Measurements from ENCODE around the gene LMOD1.
"Not testable (repeated sequence)": the region's sequence is repeated elsewhere in the genome, so short reads cannot be mapped to it uniquely, and the experiment has no call there.

The LMOD1 gene

GRCh38 chr1:201964261-201964660 is 17.9 kb upstream of the LMOD1 start:
- Histone ChIP-seq H3K9me3 (ENCODE audit: insufficient read depth, low read depth, low read length) (no peaks in the 10 kb centered on the region), H3K79me2 (ENCODE audit: control insufficient read depth, insufficient read depth, low read length, poor library complexity) (peaks cover 2% of the 10 kb centered on the region), H3K23ac (ENCODE audit: low read length) (no peak overlapping the region), H3K4me2 (ENCODE audit: low read length) (no peak overlapping the region), H2BK5ac (ENCODE audit: low read depth, low read length, poor library complexity) (no peak overlapping the region), H3K9ac (ENCODE audit: low read length) (no peak overlapping the region), H4K91ac (ENCODE audit: low read depth, low read length) (no peak overlapping the region), H3K27ac (ENCODE audit: low read depth, low read length) (no peak overlapping the region), H3K36me3 (ENCODE audit: control insufficient read depth in 1 of 2, insufficient read depth in 2 of 2, low read length in 2 of 2) (peaks cover 41 to 54% of the 10 kb centered on the region in 2 experiments), H3K79me1 (ENCODE audit: low read length) (no peaks in the 10 kb centered on the region), H3K4ac (ENCODE audit: low read depth, low read length) (no peak overlapping the region), H4K12ac (ENCODE audit: low read depth, low read length) (no peak overlapping the region), H4K8ac (ENCODE audit: low read depth, low read length) (no peak overlapping the region), H2AFZ (ENCODE audit: insufficient read depth, low read length, poor library complexity) (no peak overlapping the region), H2BK120ac (ENCODE audit: insufficient read depth, low read length, poor library complexity) (no peak overlapping the region), H2AK5ac (ENCODE audit: low read length) (no peak overlapping the region), H3K27me3 (ENCODE audit: insufficient read depth, low read length) (no peaks in the 10 kb centered on the region), H2BK12ac (ENCODE audit: low read length) (no peak overlapping the region), H3K14ac (ENCODE audit: low read length) (no peak overlapping the region), H3K4me1 (ENCODE audit: control insufficient read depth in 1 of 2, insufficient read depth in 2 of 2, low read length in 2 of 2) (no peaks in the 10 kb centered on the region), H3K4me3 (ENCODE audit: low read depth, low read length) (no peak overlapping the region), H3K18ac (ENCODE audit: low read length) (no peak overlapping the region)
- WGBS (ENCODE audit: extremely low coverage, insufficient coverage, insufficient read length), result no CpG with 5 or more reads among the region's 1 CpG
- peak in 1 of 2 donors; percentile 37 for DNase-seq

- H3K4me1 ChIP-seq (ENCODE audit: control insufficient read depth in 1 of 2, insufficient read depth in 2 of 2, low read length in 2 of 2); H3K14ac ChIP-seq (ENCODE audit: low read length); H3K18ac ChIP-seq (ENCODE audit: low read length); H2BK12ac ChIP-seq (ENCODE audit: low read length); H3K27ac ChIP-seq (ENCODE audit: low read depth, low read length); H3K4ac ChIP-seq (ENCODE audit: low read depth, low read length); DNase-seq; H4K12ac ChIP-seq (ENCODE audit: low read depth, low read length); H3K23ac ChIP-seq (ENCODE audit: low read length); H4K91ac ChIP-seq (ENCODE audit: low read depth, low read length); H3K4me3 ChIP-seq (ENCODE audit: low read depth, low read length); H3K9ac ChIP-seq (ENCODE audit: low read length); H3K27me3 ChIP-seq (ENCODE audit: insufficient read depth, low read length); H3K4me2 ChIP-seq (ENCODE audit: low read length); H2AK5ac ChIP-seq (ENCODE audit: low read length); H2BK5ac ChIP-seq (ENCODE audit: low read depth, low read length, poor library complexity); H2AFZ ChIP-seq (ENCODE audit: insufficient read depth, low read length, poor library complexity); H2BK120ac ChIP-seq (ENCODE audit: insufficient read depth, low read length, poor library complexity); H3K79me2 ChIP-seq (ENCODE audit: control insufficient read depth, insufficient read depth, low read length, poor library complexity); H3K9me3 ChIP-seq (ENCODE audit: insufficient read depth, low read depth, low read length); H4K8ac ChIP-seq (ENCODE audit: low read depth, low read length); H3K79me1 ChIP-seq (ENCODE audit: low read length): not testable (repeated sequence)
- H3K36me3 ChIP-seq (ENCODE audit: control insufficient read depth in 1 of 2, insufficient read depth in 2 of 2, low read length in 2 of 2), result peaks cover 40 to 56% of the 10 kb centered on the region in 2 experiments
- no CpG with 5 or more reads among the region's 10 CpGs for WGBS (ENCODE audit: extremely low coverage, insufficient coverage, insufficient read length)
These were observed 16.0 kb upstream of the LMOD1 start for GRCh38 chr1:201962382-201962781.

- Histone ChIP-seq H3K9me3 (ENCODE audit: insufficient read depth, low read depth, low read length) (no peaks in the 10 kb centered on the region), H2BK12ac (ENCODE audit: low read length) (no peak overlapping the region), H3K4ac (ENCODE audit: low read depth, low read length) (no peak overlapping the region), H3K27ac (ENCODE audit: low read depth, low read length) (no peak overlapping the region), H3K79me1 (ENCODE audit: low read length) (peaks cover 4% of the 10 kb centered on the region), H4K12ac (ENCODE audit: low read depth, low read length) (no peak overlapping the region), H3K4me3 (ENCODE audit: low read depth, low read length) (no peak overlapping the region), H3K23ac (ENCODE audit: low read length) (no peak overlapping the region), H3K36me3 (ENCODE audit: control insufficient read depth in 1 of 2, insufficient read depth in 2 of 2, low read length in 2 of 2) (peaks cover 33 to 38% of the 10 kb centered on the region in 2 experiments), H3K4me1 (ENCODE audit: control insufficient read depth in 1 of 2, insufficient read depth in 2 of 2, low read length in 2 of 2) (peaks cover 0 to 2% of the 10 kb centered on the region in 2 experiments), H2BK120ac (ENCODE audit: insufficient read depth, low read length, poor library complexity) (no peak overlapping the region), H3K14ac (ENCODE audit: low read length) (no peak overlapping the region), H3K27me3 (ENCODE audit: insufficient read depth, low read length) (no peaks in the 10 kb centered on the region), H4K91ac (ENCODE audit: low read depth, low read length) (no peak overlapping the region), H4K8ac (ENCODE audit: low read depth, low read length) (no peak overlapping the region), H3K18ac (ENCODE audit: low read length) (no peak overlapping the region), H2BK5ac (ENCODE audit: low read depth, low read length, poor library complexity) (no peak overlapping the region), H3K4me2 (ENCODE audit: low read length) (no peak overlapping the region), H2AK5ac (ENCODE audit: low read length) (no peak overlapping the region), H3K9ac (ENCODE audit: low read length) (no peak overlapping the region), H3K79me2 (ENCODE audit: control insufficient read depth, insufficient read depth, low read length, poor library complexity) (peaks cover 7% of the 10 kb centered on the region), H2AFZ (ENCODE audit: insufficient read depth, low read length, poor library complexity) (no peak overlapping the region)
- no CpG with 5 or more reads among the region's 5 CpGs for WGBS (ENCODE audit: extremely low coverage, insufficient coverage, insufficient read length)
- DNase-seq, result no peak
These were observed 12.0 kb upstream of the LMOD1 start for GRCh38 chr1:201958348-201958747.

GRCh38 chr1:201955729-201956143 is 9.4 kb upstream of the LMOD1 start:
- WGBS (ENCODE audit: extremely low coverage, insufficient coverage, insufficient read length), result no CpG with 5 or more reads among the region's 17 CpGs
- Histone ChIP-seq H4K8ac (ENCODE audit: low read depth, low read length) (peak overlapping the region; percentile 95), H2BK120ac (ENCODE audit: insufficient read depth, low read length, poor library complexity) (peak overlapping the region; percentile 75)

More at GRCh38 chr1:201955729-201956143, 9.4 kb upstream of the LMOD1 start:
- H3K9ac ChIP-seq (ENCODE audit: low read length), result peak overlapping the region; percentile 94
- peak overlapping the region; percentile 78 for H4K91ac ChIP-seq (ENCODE audit: low read depth, low read length)
- peaks cover 4% of the 10 kb centered on the region for H3K79me1 ChIP-seq (ENCODE audit: low read length)
- H3K27ac ChIP-seq (ENCODE audit: low read depth, low read length), result peak overlapping the region; percentile 36
- H3K23ac ChIP-seq (ENCODE audit: low read length), result no peak overlapping the region
- H3K36me3 ChIP-seq (ENCODE audit: control insufficient read depth in 1 of 2, insufficient read depth in 2 of 2, low read length in 2 of 2), result peaks cover 18 to 20% of the 10 kb centered on the region in 2 experiments
- peak overlapping the region; percentile 92 for H3K14ac ChIP-seq (ENCODE audit: low read length)
- peak overlapping the region; percentile 87 for H3K4me2 ChIP-seq (ENCODE audit: low read length)
- no peak for DNase-seq
- peak overlapping the region; percentile 82 for H2AFZ ChIP-seq (ENCODE audit: insufficient read depth, low read length, poor library complexity)
- H4K12ac ChIP-seq (ENCODE audit: low read depth, low read length), result peak overlapping the region; percentile 85
- peak overlapping the region; percentile 60 for H2BK5ac ChIP-seq (ENCODE audit: low read depth, low read length, poor library complexity)
- H3K4me1 ChIP-seq (ENCODE audit: control insufficient read depth in 1 of 2, insufficient read depth in 2 of 2, low read length in 2 of 2), result peaks cover 0 to 2% of the 10 kb centered on the region in 2 experiments
- H3K79me2 ChIP-seq (ENCODE audit: control insufficient read depth, insufficient read depth, low read length, poor library complexity), result peaks cover 5% of the 10 kb centered on the region
- H2AK5ac ChIP-seq (ENCODE audit: low read length), result peak overlapping the region; percentile 95
- no peaks in the 10 kb centered on the region for H3K9me3 ChIP-seq (ENCODE audit: insufficient read depth, low read depth, low read length)
- no peak overlapping the region for H2BK12ac ChIP-seq (ENCODE audit: low read length)
- H3K27me3 ChIP-seq (ENCODE audit: insufficient read depth, low read length), result no peaks in the 10 kb centered on the region
- peak overlapping the region; percentile 89 for H3K18ac ChIP-seq (ENCODE audit: low read length)
- H3K4ac ChIP-seq (ENCODE audit: low read depth, low read length), result peak overlapping the region; percentile 97
- H3K4me3 ChIP-seq (ENCODE audit: low read depth, low read length), result peak overlapping the region; percentile 97
